SH-SY5Y (cell line): ENCODE results near the gene CCDC63.

Experiments
- GATA2 ChIP-seq: IDR thresholded peaks from 2 replicates; pipeline ENCODE4 v1.6.1; 2011; ENCODE audit warnings: mild to moderate bottlenecking, low read depth, low read length
- GATA3 ChIP-seq: IDR thresholded peaks from 2 replicates; pipeline ENCODE4 v1.6.1; 2011; ENCODE audit warnings: low read depth, mild to moderate bottlenecking, low read length, moderate library complexity

- no peak for TF ChIP-seq GATA2
- no peak for TF ChIP-seq GATA3
These were observed 33.0 kb upstream of the CCDC63 start for GRCh38 chr12:110813756-110814155.
